Measurements from ENCODE around the gene SH3BP2.
A peak's percentile ranks its signal among the peaks of the same experiment; 100 is the strongest.

SH3BP2 gene

GRCh38 chr4:2817701-2818350 is 24.9 kb downstream of the SH3BP2 start:
- H3K4me3 ChIP-seq (ENCODE audit: low read depth, low read length) = peak overlapping the region; percentile 53

GRCh38 chr4:2818351-2818939 is 25.6 kb downstream of the SH3BP2 start:
- DNase-seq (ENCODE audit: low read depth) = no peak
- TF ChIP-seq CTCF (IDR thresholded peaks at IDR 0.05; ENCODE audit: insufficient read depth, low read depth, low read length, missing control alignments) = no peak
- peak overlapping the region; percentile 27; the same call in 1 of the 2 replicates for H3K4me3 ChIP-seq (ENCODE audit: low read depth, low read length)

More at GRCh38 chr4:2817701-2818350, 24.9 kb downstream of the SH3BP2 start:
- no peak for DNase-seq (ENCODE audit: low read depth)
- no peak for TF ChIP-seq CTCF (IDR thresholded peaks at IDR 0.05; ENCODE audit: insufficient read depth, low read depth, low read length, missing control alignments)

DNA sequence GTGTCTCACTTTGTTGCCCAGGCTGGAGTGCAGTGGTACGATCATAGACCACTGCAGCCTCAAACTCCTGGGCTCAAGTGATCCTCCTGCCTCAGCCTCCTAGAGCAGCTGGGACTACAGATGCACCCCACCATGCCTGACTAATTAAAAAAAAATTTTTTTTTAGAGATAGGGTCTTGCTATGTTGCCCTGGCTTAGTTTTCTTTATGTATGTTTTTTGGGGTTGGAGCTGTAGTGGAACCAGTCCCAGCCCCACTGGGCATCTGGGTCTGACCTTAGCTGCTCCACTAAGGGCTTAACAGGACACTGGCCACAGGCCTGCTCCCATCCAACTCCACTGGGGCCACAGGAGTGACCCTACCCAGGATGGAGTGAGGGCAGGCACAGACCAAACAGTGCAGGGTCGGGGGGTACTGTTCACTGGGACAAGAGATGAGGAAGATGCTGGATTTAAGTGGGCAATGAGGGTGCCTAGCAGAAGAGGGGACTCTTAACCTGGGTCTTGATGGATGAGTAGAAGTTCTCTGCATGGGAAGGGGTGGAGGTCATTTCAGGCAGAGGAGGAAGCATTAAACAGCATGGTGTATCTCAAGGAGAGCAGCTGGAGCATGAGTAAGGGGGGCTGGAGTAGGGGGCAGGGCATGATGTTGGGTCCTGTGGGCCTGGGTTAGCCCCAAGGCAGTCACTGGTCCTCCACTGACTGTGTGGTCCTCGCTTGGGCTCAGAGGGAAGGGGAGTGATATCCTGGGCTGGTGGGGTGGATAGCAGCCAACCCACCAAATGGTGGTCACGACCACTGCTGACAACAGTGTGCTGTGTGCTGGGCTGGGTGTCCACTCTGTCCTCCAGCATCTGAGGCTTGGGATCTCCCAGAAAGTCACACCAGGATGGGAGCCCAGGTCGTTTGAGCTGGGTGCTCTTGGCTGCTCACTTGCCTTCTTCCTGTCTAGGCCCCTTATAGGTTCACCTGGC is 26.6 kb downstream of the SH3BP2 start:
- DNase-seq (ENCODE audit: low read depth) = no peak
- H3K4me3 ChIP-seq (ENCODE audit: low read depth, low read length) = no peak overlapping the region
- TF ChIP-seq CTCF (IDR thresholded peaks at IDR 0.05; ENCODE audit: insufficient read depth, low read depth, low read length, missing control alignments) = no peak

DNA sequence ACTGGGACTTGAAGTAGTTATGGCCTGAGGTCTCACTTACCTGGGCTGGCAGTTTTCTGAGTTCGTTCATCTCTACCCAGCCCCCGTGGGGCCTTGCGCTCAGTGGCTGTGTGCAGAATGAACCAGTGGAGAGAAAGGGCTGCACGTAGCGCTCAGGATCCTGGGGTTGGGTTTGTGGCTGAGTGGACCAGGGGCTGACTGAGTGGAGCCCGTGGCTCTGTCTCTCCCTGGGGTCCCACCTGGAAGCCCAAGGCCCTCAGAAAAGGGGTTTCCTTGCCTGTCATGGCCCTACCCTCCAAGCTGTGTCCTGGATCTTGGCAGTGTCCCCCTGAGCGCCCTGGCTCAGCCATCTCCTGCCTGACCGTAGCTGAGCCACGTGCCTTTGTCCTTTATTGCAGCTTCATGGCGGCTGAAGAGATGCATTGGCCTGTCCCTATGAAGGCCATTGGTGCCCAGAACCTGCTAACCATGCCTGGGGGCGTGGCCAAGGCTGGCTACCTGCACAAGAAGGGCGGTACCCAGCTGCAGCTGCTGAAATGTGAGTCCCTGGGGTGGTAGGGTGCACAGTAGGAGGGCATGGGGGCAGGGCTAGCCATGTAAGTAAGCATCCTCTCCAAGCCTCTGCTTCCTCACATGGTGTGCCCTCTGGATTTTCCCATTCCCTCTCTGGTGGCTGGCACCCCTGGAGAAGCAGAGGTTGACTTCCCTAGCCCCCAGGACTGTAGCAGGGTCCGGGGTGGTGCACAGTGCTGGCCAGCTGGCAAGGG is 27.5 kb downstream of the SH3BP2 start:
- TF ChIP-seq CTCF (IDR thresholded peaks at IDR 0.05; ENCODE audit: insufficient read depth, low read depth, low read length, missing control alignments) = no peak
- DNase-seq (ENCODE audit: low read depth) = no peak
- H3K4me3 ChIP-seq (ENCODE audit: low read depth, low read length) = no peak overlapping the region

DNA sequence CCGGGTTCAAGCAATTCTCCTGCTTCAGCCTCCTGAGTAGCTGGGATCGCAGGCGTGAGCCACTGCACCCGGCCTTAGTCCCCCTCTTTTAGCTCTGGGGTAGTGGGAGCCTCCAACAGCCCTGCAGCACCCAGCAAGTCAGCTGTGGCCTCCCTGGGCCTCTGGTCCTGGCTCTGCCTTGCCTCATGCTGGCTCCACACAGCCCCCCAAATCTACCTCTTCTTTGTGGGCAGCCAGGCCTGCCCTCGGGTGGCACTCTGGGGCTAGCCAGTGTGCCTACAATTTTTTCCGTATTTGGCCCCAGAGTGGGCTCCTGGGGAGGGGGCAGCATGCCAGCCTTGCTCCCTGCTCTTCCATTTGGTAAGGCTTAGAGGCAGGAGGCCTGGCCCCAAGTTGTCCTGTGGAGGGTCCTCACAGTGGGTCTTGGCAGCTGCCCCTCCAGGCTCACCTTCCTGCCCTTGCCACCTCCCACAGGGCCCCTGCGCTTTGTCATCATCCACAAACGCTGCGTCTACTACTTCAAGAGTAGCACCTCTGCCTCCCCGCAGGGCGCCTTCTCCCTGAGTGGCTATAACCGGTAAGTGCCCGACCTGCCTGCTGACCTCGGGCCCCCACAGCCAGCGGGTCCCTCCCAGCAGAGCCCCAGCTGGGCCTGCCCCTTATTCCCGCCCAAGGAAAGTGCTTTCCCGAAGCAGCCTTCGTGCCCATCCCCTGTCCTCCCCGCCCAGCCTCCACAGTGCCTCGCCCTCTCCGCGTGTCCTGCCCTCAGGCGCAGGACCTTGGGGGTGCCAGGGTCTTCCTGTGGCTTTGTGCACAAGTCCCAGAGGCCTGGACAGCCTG is 29.8 kb downstream of the SH3BP2 start:
- no peak for TF ChIP-seq CTCF (IDR thresholded peaks at IDR 0.05; ENCODE audit: insufficient read depth, low read depth, low read length, missing control alignments)
- no peak for DNase-seq (ENCODE audit: low read depth)
- no peak overlapping the region for H3K4me3 ChIP-seq (ENCODE audit: low read depth, low read length)

DNA sequence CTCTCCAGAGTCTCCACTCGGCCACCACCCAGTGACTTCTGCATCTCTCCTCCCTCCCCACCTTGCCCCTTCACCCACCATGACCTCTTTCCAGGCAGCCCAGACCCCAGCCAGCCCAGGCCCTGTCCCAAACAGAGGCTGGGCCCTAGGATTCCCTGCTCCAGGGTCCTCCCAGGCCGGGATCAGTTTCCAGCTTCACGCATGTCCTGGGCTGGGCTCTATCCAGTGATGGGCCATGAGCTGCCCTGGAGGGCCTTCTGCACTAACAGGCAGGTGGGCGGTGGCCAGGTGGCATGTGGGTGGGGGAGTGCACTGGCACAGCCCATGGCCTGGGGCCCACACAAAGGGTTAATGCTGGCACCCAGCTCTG is 30.4 kb downstream of the SH3BP2 start:
- TF ChIP-seq CTCF (IDR thresholded peaks at IDR 0.05; ENCODE audit: insufficient read depth, low read depth, low read length, missing control alignments) = no peak
- DNase-seq (ENCODE audit: low read depth) = no peak

More for the DNA sequence above, 30.4 kb downstream of the SH3BP2 start:
- H3K4me3 ChIP-seq (ENCODE audit: low read depth, low read length) = no peak overlapping the region
